IPS DF 19.7 (cell line): ENCODE results near the gene TTLL8.

Source experiments
- DNase-seq: peaks from one replicate; pipeline ENCODE4 v3.0.0-alpha.2; 2013; ENCODE audit warnings: low read depth, low spot score

TTLL8 gene

DNA sequence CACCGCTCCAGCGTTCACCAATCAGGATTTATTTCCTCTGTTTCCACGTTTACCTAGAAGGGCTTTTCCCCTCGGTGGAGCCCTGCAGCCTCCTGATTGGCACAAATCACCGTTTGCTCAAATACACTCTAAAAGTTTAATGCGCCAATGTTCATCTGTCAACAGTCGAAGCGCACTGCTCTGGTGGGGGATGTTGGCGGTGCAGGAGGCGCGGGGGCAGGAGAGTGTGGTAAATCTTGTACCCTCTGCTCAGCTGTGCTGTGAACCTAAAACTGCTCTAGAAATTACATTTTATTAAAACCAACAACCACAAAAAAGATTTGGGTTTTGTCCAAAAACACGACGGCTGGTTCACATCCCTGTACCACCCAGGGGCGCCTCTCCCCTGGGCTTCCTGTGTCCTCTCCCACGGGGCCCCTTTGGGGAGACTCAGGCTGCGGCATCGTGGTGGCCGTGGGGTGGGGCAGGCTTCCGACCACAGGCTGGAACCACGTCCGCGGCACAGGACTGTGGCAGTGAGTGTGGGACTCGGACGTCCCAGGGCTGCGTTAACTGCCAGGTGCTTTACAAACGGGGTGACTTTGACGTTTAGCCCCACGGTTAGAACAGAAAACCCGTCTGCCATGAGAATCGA lies 13.5 kb downstream of the TTLL8 start:
- no peak for DNase-seq

DNA sequence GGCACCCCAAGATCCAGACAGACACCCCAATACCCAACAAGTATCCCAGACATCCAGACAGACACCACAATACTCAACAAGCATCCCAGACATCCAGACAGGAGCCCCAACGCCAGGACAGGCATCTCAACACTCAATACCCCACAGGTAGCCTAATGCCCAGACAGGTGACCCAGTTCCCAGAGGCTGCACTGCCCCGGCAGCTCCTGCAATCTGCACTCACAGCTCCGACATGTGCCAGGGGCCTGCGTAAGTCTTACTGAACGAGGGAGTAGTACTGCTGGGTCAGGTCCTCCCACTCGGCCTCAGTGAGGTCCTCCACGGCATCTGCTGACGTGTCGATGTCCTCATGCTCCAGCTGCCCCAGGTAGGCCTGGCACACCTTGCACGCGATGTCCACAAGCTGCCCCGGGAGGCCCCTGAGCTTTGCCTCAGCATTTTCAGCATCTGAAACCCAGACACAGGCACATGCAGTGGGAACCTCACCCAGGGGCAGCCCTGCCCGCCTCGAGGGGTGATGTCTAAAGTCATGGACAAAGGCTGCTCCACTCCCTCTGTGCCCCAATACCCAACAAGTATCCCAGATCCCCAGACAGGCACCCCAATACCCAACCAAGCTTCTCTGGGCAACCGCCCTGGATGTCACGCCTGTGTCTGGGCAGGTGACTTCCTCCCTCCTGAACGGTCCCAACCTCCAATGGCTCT lies 16.6 kb downstream of the TTLL8 start:
- DNase-seq = no peak

DNA sequence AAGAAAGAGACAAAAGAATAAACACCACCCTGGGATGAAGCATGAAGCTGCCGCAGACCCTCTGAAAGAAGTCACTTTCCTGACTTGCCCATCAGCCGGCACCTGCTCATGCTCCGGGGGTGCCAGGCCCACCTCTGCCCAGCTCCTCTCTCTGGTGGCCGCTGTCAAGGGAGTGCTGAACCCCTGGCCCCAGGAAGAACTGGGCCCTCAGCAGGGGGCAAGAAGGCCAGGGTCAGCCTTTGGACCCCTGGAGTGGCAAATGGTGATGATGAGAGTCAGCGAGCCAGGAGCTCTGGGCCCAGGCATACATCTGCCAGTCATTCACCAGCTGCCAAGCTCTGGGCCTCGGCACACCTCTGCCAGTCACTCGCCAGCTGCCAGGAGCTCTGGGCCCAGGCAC lies 17.4 kb downstream of the TTLL8 start:
- DNase-seq = no peak

DNA sequence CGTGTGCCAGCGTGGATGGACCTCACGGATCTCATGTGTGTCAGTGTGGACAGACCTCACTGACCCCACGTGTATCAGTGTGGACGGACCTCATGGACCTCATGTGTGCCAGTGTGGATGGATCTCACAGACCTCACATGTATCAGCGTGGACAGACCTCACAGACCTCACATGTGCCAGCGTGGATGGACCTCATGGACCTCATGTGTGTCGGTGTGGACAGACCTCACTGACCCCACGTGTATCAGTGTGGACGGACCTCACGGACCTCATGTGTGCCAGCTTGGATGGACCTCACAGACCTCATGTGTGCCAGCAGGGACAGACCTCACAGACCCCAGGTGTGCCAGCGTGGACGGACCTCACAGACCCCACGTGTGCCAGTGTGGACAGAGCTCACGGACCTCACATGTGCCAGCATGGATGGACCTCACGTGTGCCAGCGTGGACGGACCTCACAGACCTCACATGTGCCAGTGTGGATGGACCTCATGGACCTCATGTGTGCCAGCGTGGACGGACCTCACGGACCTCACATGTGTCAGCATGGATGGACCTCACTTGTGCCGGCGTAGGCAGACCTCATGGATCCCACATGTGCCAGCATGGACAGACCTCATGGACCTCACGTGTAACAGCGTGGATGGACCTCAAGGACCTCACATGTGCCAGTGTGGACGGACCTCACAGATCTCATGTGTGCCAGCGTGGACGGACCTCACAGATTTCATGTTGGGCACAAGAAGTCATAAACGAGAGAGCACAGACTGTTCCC lies 18.2 kb downstream of the TTLL8 start:
- no peak for DNase-seq

DNA sequence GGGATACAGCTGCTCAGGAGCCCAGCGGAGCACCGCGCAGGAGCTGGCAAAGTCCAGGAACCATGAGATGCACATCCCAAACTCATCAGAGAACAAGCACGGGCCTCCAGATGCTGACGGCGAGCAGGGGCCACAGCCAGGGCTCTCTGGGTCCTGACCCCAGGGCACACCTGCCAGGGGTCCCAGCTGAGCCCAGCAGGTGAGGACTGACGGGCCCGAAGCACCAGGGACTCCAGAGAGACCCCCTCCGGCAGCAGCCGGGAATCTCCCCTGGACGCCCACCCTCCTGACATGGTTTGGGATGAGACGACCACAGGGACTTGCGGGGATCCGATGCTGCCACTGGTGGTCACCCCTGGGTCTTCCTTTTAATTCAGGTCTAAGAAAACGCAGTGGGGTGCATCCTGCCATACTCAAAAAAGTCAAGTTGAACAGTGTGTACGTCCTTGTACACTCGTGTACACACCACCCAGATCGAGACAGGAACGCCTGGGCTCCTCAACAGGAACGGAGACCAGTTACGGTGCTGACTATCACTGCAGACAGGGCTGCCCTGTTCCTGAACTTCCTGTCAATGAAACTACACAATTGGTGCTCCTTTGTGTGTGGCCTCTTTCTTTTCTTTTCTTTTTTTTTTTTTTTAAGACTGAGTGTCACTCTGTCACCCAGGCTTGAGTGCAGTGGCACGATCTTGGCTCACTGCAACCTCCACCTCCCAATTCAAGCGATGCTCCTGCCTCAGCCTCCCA lies 21.9 kb downstream of the TTLL8 start:
- DNase-seq = no peak

DNA sequence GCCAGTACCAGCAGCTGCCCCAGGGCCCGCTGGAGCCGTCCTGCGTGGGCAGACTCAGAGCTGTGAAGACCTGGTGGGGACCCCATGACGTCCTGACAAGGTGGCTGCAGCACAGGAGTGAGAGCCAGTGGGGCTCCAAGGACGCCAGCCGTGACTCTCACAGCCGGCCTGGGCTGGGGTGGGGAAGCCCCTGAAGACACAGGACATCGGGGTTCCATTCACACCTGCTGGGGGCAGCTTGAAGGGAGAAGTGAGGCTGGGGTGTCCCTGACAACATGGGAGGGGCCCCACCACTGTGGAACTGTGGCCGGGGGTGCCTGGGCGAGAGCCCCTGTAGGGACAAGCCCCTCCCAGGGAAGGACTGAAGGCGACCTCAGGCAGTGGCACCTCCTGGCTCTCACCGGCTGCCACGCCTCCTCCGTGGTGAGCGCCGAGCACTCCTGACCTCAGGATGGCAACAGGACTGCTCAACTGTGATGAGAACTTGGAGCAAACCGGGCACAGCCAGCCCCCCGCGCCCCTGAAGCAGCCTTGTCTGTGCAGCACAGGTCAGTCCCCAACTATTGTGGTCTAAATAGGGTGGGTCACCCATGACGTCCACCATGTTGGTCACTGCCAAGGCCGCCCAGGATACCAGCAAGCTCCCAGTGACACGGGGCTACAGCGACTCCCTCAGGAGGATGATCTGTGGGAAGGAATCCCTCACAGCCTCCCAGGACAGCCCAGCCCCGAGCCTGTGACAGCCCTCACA lies 22.8 kb downstream of the TTLL8 start:
- DNase-seq = no peak

DNA sequence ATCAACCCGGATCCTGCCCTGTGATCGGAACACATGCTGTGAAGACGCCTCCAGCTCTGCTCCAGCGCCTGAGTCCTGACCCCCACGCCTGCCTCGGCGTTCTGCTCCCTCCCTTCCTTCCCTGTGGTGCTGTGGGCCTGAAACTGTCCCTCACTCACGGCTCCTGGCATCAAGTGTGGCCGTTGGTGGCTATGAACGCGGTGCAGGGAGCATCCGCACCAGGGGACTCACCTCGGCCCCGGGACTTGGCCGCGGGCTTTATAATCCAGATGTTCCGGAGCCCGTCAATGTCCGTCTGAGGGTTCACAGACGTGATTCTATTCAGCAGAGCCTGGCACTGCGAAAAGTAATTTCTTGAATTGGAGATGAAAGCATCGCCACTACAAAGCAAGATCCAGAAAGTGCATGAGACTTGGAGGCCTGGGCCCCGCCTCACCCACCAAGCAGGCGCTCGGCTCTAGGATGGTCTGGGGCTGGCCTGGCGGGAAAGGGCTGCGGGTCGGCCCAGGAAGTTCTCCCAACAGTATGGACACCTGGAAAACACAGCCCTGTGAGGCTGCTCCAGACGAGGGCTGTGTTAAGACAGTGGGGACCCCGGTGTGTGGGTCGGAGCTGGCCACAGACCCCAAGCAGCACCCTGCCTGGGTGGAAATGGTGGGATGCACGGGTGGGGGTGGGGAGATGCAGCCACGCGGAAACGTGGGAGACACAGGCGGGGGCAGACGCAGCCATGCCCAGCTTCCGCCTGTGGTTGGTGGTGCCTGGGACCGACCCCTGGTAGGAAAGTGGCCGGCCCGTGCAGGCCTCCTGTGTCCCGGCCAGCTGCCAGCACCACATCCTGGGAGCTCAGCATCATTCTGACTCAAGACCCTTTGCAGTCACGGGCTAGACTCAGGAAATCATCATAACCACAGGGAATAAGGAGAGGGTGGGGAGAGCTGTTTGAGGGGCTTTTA lies 23.7 kb downstream of the TTLL8 start:
- no peak for DNase-seq

DNA sequence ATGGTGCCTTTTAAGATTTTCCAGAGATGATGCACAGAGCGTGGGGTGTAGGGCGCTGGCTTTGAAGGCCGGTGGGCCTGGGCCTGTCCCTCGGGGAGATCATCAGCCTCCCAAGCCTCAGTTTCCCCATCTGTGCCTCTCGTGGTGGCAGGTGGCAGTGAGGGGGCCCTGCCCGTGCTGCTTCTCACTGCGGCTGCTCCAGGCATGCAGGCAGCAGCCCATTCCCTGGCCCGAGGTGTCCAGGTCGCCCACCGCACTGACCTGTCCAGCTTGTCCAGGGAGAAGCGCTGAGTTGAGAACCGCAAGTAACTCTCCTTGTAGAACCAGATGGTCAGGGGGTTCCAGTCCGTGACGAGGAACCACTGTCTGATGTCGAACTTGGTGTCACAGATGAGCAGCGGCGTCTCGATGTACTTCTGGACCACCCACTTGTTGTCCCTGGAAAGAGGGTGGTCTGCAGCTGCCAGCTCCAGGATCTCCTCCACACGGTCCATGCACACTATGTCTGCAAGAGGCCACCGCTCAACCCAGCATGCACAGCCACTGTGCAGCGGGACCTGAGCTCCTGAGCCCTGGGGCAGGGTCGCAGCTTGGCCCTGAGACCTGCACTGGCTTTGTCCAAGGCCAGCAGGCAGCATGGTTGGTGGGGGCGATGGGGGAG lies 25.0 kb downstream of the TTLL8 start:
- no peak for DNase-seq

DNA sequence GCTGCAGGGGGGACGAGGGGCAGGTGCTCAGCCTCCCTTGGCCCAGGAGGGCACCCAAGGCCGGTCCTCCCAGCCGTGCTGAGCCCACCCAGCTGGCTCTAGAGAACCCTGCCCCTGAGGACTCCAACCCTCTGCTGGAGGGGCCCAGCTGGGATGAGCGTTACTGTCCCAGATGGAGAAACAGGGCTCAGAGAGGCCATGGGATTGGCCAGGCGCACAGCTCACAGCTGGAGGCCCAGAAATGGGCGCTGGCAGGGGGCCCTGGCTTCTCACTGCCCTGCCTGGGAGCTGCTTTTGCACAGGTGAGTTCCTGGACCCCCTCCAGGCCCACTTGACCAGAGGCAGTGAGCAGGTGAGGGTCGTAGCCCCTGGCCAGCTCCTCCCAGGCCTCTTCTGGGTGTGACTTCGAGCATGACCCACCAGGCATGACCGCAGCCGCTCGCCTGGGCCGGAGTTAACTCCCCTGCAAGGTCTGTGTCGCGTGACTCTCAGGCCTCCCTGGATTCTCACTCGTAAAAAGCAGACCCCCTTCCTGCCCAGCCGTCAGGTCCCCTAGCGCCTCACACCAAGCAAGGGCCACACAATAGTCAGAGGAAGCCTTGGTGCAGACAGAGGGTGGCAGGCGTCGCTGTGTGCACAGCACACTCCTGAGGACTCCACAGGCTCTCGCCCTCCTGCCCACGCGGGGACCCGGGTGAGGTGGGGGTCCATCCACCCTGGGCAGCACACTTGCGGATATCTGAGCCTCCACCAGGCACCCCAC lies 25.8 kb downstream of the TTLL8 start:
- no peak for DNase-seq

DNA sequence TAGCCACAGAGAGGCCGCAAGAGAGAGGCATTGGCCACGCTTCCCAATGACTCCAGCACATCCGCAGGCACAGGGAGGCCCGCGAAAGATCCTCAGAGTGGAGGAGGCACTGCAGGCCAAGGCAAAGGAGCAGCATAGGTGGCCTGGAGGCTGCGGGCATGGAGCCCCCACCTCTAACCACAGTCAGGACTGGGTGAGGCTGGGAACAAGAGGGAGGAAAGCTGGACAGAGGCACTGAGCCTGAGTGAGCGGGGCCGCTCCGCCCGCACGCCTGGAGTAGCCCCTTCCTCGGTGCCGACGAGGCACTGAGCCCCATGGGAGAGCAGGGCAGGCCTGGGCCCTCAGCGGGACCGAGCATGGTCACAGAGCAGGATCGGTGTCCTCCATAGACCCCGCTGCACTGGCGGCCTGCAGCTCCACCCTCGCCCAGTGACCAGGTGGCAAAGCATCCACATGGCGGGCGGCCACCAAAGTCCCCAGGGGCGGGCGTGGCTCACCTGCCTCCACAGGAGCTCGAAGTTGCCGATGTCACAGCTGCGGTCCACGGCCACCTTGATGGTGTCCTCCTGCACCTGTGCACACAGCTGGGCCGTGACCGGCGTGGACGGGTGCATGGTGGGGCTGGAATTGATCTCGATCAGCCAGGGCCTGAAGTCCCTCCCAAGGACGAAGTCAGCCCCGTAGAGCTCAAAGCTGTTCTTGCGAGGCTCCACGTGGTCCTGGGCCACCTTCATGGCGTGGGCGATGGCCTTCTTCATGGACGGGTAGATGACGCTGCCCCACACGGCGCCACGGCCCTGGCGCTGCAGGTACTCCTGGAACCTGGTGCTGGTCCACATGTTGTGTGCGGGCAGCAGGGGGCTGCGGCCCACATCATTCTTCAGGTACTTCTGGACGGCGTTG lies 26.7 kb downstream of the TTLL8 start:
- DNase-seq = no peak

DNA sequence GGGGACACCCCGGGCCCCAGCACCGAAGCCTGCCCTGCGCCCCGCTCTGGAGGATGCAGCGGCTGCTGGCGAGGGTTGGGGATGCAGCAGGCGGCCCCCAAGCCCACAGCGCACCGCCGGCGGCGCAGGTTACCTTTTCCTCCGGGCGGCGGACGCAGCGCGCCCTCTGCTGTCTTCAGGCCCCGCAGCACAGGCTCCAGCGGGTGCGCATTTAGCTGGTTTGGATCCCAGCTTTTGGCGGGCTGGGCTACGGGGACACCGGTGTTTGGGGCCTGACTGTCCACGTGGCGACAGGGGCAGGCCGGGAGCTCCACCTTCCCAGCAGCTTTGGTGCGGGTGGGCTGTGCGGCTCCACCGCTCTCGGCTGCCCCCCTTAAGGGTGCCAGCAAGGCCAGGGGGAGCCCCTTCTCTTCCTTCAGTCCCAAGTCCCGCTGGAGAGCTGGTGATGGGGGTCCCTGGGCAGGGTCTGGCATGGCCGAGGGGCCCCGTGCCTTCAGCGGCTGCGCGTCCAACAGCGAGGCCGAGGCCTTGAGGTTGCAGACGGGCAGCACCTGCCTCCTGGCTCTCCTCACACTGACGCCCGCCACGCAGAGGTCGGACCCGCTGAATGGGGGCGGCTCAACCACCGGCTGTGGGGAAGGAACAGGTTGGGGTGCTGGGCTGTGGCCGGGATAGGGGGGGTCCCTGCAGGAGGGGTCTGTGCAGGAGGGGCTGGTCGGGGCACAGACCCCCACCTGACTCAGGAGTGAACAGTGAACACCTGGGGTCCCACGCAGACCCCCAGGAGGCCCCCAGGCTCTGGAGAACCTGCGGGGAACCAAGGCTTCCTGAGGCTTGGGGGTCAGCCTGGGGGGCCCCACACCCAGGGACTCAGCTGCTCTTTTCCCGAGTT lies 27.6 kb downstream of the TTLL8 start:
- DNase-seq = peak; percentile 72

DNA sequence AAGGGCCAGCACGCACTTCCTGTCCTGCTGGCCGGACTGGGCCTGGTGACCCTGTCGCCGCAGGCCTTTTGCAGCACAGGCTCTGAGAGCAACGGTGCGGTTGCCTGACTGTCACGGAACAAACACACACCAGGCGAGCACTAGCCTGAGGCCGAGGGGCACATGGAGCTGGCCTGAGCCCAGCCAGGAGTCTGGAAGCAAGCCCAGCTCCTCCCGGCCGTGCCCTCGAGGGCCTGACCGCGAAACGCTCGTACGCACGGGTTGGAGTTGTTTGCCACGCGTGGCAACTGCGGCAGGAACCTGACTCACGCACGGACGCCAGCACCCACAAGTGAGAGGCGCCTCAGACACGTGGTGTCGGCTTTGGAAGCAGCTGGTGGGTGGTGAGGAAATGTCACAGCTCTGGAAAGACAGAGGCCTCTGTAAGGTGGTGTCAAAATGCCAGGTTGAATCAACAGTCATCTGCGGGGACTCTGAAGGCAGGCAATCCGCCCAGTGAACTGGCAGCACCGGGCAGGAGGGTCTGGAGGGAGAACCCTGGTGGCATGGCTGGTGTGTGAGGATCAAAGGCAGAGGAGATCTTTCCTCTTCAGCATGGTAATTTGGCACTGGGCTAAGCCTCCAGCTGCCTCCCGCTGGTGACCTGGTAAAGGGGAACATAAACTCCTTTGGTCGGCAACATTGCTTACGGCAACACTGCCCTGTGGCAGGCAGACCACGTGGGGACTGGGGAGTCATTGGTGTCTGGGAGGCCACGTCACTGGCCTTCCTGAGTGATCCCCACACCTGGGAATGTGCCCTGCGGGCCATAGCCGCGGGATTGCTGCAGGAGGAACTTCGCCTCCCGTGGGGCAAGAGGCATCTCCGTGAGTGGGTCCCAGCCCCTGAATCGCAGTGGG lies 30.2 kb downstream of the TTLL8 start:
- no peak for DNase-seq

DNA sequence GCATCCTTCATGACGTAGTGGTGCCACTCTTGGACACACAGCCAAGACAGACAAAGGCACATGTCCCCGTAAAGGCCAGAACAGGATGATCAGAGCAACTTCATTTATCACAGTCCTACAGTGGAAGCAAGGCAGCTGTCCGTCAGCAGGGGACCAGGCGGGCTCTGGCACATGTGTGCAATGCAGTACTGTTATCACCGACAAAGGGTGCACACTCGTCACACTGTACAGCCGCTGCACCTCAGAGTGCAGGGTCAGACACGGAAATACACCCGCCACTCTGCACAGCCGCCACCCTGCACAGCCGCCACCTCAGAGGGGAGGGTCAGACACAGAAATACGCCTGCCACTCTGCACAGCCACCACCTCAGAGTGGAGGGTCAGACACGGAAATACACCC lies 32.1 kb downstream of the TTLL8 start:
- no peak for DNase-seq

DNA sequence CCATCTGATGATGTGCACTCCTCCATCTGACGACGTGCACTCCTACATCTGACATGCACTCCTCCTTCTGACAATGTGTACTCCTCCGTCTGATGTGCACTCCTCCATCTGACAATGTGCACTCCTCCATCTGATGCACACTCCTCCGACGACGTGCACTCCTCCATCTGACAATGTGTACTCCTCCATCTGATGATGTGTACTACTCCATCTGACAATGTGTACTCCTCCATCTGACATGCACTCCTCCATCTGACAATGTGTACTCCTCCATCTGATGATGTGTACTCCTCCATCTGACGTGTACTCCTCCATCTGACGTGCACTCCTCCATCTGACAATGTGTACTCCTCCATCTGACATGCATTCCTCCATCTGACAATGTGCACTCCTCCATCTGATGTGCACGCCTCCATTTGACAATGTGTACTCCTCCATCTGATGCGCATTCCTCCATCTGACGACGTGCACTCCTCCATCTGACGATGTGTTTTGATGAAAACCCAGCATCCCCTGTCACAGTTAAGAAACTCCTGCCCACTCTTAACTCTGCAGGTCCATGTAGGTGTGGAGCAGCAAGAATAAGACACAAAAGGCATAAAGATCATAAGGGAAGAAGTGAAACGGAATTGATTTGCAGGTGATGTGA lies 35.8 kb downstream of the TTLL8 start:
- DNase-seq = no peak

DNA sequence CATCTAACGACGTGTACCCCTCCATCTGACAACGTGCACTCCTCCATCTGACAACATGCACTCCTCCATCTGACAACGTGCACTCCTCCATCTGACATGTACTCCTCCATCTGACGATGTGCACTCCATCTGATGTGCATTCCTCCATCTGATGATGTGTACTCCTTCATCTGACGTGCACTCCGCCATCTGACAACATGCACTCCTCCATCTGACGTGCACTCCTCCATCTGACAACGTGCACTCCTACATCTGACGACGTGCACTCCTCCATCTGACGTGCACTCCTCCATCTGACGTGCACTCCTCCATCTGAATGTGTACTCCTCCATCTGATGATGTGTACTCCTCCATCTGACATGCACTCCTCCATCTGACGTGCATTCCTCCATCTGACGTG lies 37.5 kb downstream of the TTLL8 start:
- no peak for DNase-seq
